GM18951 (cell line): ENCODE results near the gene ITGAE.
A peak's percentile ranks its signal among the peaks of the same experiment; 100 is the strongest.
"Not testable (repeated sequence)": the region's sequence is repeated elsewhere in the genome, so short reads cannot be mapped to it uniquely, and the experiment has no call there.

Experiments used
- POLR2A ChIP-seq: IDR thresholded peaks from 4 replicates; pipeline ENCODE4 v1.6.1; 2011; ENCODE audit warnings: mild to moderate bottlenecking; ENCODE audit not compliant: insufficient read length, insufficient read depth; ENCODE audit errors: extremely low read depth
- in situ Hi-C: fragments of 300-500 bp; cut with MboI; formaldehyde crosslinking; loops from one replicate; pipeline ENCODE4 v1.12.0; 2022; ENCODE audit warnings: low sequenced_read_pairs, mixed read lengths, inconsistent platforms; ENCODE audit not compliant: unreplicated experiment

Gene ITGAE

DNA sequence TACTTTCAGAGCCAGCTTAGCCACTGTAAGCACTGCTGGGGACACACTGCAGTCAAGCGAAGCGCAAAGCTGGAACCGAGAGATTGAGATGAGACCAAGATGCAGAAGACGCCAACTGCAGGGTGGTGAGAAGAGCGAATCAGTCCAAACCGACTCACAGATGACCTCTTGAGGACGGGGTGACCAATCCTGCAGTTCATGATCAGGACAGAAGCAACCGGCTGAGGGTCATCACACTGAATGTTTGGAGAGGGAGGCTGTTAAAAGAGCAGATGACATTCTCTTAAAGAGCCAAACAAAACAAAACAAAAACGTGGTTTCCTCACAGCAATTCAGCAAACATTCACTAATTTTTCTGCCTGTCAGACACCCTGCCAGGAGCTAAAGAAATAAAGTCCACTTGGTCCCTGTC is 68.8 kb downstream of the ITGAE start:
- TF ChIP-seq POLR2A, result no peak
- in situ Hi-C loops, result no loop called here

GRCh38 chr17:3730881-3731429 is 70.0 kb downstream of the ITGAE start:
- in situ Hi-C loops, result no loop called here

DNA sequence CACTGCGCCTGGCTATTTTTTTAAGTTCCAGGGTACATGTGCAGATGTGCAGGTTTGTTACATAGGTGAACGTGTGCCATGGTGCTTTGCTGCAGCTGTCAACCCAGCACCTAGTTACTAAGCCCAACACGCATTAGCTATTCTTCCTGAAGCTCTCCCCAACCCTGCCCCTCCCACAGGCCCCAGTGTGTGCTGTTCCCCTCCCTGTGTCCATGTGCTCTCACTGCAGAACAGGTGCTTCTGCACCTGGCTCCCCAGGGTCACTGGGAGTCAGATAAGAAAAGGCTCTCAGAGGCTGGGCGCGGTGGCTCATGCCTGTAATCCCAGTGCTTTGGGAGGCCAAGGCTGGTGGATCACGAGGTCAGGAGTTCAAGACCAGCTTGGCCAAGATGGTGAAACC is 71.1 kb downstream of the ITGAE start:
- no peak for TF ChIP-seq POLR2A
- in situ Hi-C loops, result no loop called here

More at GRCh38 chr17:3730881-3731429, 70.0 kb downstream of the ITGAE start:
- no peak for TF ChIP-seq POLR2A

DNA sequence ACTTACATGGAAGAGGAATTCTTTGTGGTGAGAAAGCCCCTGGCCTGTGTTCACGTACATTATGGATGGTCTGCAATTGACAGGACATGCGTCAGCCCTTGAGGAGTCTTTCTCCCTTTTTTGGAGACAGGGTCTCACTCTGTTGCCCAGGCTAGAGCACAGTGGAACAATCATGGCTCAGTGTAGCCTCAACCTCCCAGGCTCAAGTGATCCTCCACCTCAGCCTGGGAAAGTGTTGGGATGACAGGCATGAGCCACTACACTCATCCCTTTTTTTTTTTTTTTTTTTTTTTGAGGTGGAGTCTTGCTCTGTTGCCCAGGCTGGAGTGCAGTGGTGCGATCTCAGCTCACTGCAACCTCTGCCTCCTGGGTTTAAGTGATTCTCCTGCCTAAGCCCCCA is 72.9 kb downstream of the ITGAE start:
- in situ Hi-C loops, result not testable (repeated sequence)

DNA sequence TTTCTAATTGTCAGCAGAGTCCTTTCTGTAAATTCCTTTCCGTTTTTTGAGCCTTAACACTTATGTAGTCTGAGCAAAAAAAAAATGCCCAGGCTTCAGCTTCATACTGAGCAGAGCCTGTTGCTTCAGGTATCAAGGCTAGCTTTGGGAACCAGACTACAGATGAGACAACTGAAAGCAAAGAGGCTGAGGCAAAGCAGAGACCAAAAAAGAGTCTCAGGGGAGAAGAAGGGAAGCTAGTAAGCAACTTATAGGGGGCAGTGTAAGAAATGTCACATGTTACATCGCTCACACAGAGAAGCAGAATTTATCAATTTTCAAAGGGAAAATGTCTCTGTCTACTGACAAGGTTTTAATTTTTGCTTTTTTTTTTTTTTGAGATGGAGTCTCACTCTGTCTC is 73.9 kb downstream of the ITGAE start:
- in situ Hi-C loops, result no loop called here

GRCh38 chr17:3724378-3725077 is 76.5 kb downstream of the ITGAE start:
- in situ Hi-C loops, result no loop called here
- no peak for TF ChIP-seq POLR2A

More for the DNA sequence above, 73.9 kb downstream of the ITGAE start:
- no peak for TF ChIP-seq POLR2A

DNA sequence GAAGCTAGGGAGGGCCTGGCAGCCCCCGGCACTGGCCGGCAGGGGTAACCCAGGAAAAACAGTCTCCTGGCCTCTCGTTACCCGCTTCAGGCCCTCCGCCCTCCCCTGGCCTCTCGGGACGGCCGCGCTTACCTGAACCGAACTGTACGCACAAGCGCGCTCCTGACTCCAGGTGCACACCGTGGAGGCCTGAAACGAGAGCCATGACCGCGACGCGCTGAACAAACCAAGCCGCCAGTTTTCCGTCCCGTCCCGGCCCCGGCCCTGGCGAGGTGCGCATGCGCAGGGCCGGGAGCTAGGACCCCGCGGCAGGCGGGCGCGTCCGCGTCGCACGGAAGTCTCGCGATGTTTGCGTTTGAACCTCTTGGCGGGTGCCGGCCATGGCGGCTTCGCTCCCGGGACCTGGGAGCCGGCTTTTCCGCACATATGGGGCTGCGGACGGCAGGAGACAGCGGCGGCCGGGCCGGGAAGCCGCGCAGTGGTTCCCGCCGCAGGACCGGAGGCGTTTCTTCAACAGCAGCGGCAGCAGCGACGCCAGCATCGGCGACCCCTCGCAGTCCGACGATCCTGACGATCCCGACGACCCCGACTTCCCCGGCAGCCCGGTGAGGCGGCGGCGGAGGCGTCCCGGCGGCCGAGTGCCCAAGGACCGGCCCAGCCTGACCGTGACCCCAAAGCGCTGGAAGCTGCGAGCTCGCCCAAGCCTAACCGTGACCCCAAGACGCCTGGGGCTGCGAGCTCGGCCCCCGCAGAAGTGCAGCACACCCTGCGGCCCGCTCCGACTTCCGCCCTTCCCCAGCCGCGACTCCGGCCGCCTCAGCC is 77.2 kb downstream of the ITGAE start, which contains the start of gene HASPIN:
Gene HASPIN, plus strand, starts transcription at position 348 of the 822 bp plus-strand sequence. Its CDS starts 33 bp downstream, at position 381.
- in situ Hi-C loops, result no loop called here
- peak; percentile 89 for TF ChIP-seq POLR2A

GRCh38 chr17:3723188-3723555 is 77.8 kb downstream of the ITGAE start:
- no peak for TF ChIP-seq POLR2A
- in situ Hi-C loops, result no loop called here

GRCh38 chr17:3722716-3723115 is 78.3 kb downstream of the ITGAE start:
- in situ Hi-C loops, result no loop called here
- no peak for TF ChIP-seq POLR2A

- no peak for TF ChIP-seq POLR2A
- in situ Hi-C loops, result no loop called here
Measured at GRCh38 chr17:3719265-3719664, 81.7 kb downstream of the ITGAE start.

DNA sequence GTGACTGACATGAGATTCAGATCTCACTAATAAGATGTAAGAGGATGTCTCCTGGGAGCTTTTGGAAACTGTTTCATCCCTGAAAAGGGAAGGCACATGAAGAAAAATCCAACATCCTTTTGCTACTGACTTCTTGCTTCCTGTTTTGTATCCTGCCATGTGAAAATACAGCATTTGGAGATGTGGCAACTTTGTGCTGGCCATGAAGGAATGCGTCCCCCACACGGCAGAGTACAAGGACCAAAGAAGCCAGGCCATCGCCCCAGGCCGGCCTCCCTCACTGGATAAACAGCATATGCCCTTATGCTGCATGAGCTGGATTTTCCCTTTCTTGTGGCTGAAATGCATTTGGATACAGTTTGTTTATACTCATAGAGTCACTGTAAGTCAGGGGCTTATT is 82.8 kb downstream of the ITGAE start:
- TF ChIP-seq POLR2A, result no peak

DNA sequence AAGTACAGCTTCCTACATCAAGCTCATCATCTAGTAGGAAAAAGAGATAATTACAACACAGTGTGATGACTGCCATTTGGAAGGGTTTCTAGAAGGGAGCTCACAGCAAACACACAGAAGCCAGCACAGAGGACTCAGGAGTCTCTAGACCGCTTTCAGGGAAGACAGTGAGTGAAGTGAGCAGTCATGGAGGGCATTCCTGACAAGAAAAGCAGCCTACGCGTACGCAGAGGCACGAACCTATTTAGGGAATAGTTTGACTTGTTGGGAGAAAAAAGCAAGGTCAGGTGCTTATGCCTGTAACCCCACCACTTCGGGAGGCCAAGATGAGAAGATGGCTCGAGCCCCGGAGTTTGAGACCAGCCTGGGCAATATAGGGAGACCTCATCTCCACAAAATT is 85.7 kb downstream of the ITGAE start:
- in situ Hi-C loops, result no loop called here
- no peak for TF ChIP-seq POLR2A

More for the DNA sequence above, 82.8 kb downstream of the ITGAE start:
- in situ Hi-C loops, result no loop called here

GRCh38 chr17:3712811-3713463 is 88.1 kb downstream of the ITGAE start:
- in situ Hi-C loops, result no loop called here
- no peak for TF ChIP-seq POLR2A
